Gastroesophageal sphincter (tissue), 3 donors: Measurements from ENCODE around the gene NABP2.

Source experiments
- CTCF ChIP-seq, 4 experiments: fragments of 200-600 bp in 2 of 4; fragments of 450-650 bp in 2 of 4; sonication (generic) in 1 of 4; IDR thresholded peaks; one replicate each; pipeline ENCODE4 v1.5.1; 2017 to 2019; ENCODE audit warnings: antibody characterized with exemption in 4 of 4, mild to moderate bottlenecking in 2 of 4, moderate library complexity in 2 of 4
- POLR2A ChIP-seq, 2 donors: fragments of 450-650 bp; IDR thresholded peaks; one replicate each; pipeline ENCODE4 v1.6.1; 2017; ENCODE audit warnings: antibody characterized with exemption in 2 of 2, mild to moderate bottlenecking in 2 of 2, moderate library complexity in 1 of 2
- POLR2AphosphoS5 ChIP-seq: sonication (generic); formaldehyde crosslinking; IDR thresholded peaks from one replicate; pipeline ENCODE4 v1.6.1; 2017; ENCODE audit warnings: antibody characterized with exemption

- TF ChIP-seq CTCF (IDR thresholded peaks at IDR 0.05) = no peak
- TF ChIP-seq POLR2AphosphoS5 = no peak
- TF ChIP-seq POLR2A (IDR thresholded peaks at IDR 0.05) = no peak
Observed at GRCh38 chr12:56243731-56244181, 19.6 kb downstream of the NABP2 start.
